COLO668 (cell line): ENCODE results near the gene CPEB4.

Experiments used
- DNase-seq: peaks from one replicate; lab custom pipeline; 2025; ENCODE audit not compliant: unreplicated experiment; lab: John Stamatoyannopoulos, UW

Gene CPEB4

DNA sequence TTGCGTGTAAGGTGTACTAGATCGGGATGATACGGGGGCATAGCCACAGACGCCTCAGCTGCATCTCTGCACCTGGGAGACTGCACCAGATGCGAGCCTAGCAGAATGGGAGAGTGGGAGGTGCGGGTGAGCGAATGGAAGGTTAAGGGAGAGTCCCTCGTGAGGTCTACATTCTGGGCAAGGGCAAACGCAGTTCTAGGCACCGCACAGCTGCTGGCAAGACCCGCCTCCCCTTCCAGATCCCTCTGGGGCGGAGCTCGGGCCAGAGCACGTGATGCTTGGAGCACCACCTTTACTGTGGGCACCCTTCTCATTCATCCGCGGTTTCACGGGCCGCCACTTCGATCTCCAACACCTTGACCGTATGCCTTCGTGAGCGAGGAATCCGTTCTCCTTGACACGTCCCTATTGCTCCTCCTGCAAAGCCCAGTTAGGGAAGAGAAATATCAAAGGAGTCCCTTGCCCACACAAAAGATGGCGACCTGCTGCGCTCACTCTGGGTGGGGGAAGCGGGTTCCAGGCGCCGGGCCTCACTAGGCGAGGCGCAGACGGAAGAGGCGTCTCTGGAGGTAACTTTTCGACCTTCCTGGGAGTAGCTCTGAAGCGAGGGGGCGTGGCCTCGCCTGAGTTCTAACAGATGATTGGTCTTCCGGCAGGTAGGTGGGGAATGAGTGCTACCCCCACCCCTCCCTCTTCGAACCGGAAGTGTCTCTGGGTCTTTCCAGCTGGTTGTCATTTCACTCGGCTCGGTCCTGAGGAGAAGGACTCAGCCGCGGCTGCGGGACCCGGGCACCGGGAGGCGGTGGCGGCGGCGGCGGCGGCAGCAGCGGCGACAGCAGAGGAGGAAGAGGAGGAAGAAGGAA lies at the start of gene CPEB4:
TSS of gene CPEB4 (plus strand) at position 740 of the 863 bp plus-strand sequence. CDS start 1,385 bp downstream, outside the sequence.
- peak; percentile 97 for DNase-seq

- no peak for DNase-seq
Observed at GRCh38 chr5:173839117-173839713, 48.9 kb upstream of the CPEB4 start.

GRCh38 chr5:173840111-173840983 lies 47.8 kb upstream of the CPEB4 start:
- DNase-seq: no peak

DNA sequence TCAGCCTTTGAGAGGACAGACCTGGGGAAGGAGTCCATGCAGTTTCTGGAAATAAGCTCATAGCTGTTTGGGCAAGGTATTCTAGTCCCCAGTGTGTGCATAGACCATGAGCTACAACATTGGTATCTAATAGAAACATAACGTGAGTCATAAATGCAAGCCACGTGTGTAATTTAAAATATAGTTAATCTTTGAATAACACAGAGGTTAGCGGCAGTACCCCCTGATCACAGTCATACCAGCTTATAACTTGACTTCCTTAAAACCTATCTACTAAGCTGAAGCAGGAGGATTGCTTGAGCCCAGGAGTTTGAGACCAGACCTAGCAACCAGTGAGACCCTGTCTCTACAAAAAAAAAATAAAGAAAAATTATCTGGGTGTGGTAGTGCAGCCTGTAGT lies 46.4 kb upstream of the CPEB4 start:
- no peak for DNase-seq

DNA sequence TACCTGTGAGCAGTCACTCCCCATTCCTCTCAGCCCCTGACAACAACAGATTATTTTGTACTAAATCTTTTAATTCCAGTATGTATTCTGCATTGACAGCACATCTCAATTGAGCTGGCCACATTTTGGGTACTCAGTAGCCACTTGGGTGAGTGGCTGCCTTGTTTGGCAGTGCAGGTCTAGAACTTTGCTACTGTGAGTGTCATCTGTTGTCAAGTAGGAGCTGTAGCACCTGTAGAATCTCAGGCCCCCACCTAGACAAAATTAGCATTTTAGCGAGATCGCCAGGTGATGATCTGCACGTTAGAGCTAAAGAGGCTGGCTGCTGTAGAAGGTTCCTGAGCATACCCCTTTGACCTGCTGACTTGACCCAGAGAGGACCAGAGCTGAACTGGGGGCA lies 44.4 kb upstream of the CPEB4 start:
- DNase-seq: no peak

DNA sequence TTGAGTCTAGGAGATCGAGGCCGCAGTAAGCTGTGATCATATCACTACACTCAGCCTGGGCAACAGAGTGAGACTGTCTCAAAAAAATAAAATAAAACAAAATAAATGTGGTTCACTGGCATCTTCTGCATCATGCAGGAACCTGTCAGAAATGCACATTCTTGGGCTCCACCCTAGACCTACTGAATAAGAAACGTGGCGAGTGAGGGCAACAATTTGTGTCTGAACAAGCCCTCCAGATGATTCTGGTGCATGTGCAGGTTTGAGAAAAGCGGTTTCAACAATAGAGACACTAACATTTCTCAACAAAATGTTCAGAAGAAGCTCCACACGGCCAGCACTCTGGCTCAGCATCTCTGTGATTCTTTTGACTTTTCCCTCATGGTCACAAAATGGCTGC lies 42.8 kb upstream of the CPEB4 start:
- DNase-seq: no peak

DNA sequence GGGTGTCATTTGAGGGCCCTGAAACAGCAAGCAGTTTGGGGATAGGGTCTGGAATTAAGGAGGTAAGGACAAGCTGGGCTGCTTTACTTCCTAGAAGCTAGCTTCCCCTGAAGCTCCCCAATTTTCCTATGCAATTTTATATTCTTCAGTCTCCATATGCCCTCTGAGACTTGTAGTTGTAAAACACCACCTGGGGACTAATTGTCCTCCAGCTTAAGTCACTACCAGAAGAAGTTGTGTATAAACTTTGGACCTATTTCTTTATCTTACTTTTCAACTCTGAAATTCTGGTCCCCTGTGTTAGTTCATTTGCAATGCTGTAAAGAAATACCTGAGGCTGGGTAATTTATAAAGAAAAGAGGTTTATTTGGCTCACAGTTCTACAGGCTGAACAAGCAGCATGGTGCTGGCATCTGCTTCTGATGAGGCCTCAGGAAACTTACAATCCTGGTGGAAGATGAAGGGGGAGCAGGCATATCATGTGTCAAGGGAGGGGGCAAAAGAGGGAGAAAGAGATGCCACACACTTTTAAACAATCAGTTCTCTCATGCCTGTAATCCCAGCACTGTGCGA lies 41.1 kb upstream of the CPEB4 start:
- DNase-seq: no peak

- DNase-seq: no peak
Observed at GRCh38 chr5:173848986-173849596, 39.1 kb upstream of the CPEB4 start.

GRCh38 chr5:173849908-173850307 lies 38.2 kb upstream of the CPEB4 start:
- DNase-seq: no peak

DNA sequence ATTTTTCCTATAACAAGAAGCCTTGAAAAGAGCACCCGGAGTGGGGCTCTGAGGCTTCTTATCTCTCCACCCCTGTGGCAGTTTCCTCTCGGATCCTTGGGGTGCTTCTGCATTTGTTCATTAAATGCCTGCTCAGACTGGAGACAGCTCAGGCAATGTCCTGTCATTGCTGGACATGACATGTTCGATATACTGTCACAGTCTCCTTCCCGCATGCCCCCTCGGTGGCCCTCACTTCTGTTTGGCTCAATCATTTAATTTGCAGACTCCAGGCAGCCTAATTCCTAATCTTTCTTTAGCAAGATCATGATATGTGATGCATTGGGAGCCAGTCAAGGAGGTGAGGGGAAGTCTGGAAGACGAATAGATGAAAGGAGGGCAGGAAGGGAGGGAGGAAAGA lies 37.5 kb upstream of the CPEB4 start:
- DNase-seq: no peak

DNA sequence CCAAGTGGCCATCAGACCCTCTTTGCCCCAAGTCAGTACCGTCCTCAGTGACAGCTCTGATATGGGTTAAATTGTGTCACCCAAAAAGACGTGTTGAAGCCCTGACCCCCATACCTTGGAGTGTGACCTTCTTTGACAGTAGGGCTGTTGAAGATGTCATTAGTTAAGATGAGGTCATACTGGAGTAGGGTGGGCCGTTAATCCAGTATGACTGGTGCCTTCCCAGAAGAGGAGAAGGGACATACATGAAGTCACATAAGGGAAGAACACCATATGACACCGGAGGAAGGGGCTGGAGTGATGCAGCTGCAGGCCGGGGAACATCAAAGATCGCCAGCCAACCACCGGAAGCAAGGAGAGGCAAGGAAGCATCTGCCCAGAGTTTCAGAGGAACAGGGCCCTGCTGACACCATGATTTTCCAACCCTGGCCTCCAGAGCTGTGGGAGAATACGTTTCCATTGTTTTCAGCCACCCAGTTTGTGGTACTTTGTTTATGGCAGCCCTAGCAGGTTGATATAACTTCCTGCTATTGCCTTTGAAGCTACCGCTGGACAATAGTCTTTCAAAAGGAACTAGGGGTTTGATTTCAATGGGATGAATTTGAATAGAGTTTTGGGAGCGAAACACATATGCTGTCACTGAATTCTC lies 36.4 kb upstream of the CPEB4 start:
- no peak for DNase-seq

DNA sequence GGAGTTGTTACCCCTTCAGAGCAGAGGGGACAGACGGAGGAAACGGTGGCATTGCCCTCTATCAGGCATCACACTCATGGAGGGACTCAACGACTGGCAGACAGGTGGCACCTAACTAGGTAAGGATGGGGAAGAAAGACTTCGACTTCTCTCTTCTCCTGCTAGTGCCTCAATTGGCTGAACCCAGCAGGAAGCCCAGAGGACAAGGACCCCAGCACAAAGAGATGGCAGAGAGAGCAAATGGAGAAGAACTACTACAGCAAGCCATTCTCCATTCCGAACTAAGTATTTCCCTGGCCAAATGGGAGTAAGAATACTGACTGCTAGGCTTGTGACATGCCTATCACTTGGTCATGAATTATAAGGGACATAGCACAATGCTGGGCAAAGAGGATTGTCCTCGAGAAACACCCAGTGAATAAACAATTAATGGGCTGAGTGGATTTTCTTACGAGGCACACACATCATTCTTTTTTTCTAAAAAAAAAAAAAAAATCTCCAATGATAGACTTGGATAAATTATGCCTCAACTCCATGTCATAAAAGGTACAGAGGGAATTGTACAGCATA lies 35.3 kb upstream of the CPEB4 start:
- DNase-seq: no peak

- DNase-seq: no peak
Observed at GRCh38 chr5:173853370-173854131, 34.6 kb upstream of the CPEB4 start.

DNA sequence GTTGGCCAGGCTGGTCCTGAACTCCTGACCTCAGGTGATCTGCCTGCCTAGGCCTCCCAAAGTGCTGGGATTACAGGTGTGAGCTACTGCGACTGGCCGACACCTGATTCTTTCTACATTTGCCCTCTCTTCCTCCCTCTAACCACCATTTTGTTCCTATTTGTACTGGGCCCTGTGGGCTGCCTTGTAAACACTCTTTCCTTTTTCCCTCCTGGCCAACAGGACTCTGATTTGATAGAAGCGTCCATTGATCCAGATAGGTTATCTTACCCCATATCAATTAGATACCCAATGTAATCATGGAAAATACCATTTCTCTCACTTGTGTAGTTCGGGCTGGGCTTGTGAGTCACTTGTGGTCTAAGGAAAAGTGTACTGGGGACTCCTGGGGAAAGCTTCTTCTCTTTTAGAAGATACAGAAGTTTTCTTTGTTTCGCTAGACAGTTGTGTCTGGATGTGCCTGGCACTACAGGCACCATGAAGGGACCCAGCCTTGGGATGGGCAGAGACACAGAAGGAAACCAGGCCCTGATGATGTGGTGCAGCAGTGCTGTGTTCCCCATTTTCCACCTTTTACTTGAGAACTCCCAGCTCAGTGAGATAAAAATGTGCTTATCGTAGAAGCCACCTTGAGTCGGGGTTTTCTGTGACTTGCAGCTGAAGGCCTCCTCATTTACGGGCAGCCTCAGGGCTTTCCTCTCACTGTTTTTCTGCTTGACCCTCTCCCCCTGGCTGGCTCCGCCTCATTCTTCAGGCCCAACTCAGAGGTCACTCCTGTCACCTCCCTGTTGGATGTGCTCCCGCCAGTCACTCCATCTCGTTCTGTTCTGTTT lies 32.8 kb upstream of the CPEB4 start:
- no peak for DNase-seq

GRCh38 chr5:173855995-173856656 lies 32.0 kb upstream of the CPEB4 start:
- no peak for DNase-seq

DNA sequence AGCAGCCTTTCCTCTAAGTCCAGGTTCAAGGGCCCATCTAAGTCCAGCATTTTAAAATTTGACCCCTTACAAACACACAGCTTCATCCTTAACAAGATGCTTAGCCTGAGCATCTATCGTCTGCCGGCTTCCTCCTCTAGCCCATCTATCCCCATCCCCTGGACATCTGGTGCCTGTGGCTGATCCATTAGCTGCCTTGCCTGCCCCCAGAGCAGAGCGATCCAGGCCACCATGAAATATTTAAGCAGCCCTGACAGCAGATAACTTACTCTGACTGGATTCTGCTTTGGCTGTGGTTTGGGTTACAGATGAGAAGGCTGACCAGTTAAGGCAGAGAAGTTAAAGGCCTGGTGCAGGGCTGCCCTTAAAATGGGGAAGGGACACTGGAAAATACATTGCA lies 30.9 kb upstream of the CPEB4 start:
- DNase-seq: no peak

DNA sequence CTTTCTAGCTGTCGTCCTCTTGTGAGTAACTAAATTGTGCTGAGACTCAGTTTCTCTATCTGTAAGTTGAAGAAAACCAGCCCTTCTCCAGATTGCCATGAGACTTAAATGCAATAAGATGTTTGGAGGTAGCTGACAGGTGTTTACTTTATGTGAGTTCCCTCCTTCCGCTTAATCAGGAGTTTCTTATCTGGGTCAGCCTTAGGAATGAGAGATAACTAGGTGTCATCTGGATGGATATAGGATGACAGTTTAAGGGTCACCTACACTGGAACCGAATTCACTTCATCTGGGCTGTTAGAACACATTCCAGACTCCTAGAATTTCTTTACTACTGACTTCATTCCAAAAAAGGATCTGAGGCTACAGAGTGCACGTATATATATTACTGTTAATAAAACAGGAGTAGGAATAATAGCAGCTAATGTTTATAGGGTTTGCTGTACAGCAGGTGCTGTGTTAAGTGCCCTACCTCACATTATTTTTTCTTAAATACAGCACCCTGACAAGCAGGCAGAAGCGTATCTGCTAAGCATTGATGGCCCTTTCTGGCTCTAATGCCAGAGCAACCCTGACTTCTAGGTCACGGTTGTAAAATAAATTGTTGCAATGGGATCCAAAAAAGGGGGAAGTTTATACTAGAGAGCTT lies 30.0 kb upstream of the CPEB4 start:
- no peak for DNase-seq
